ENCODE results near the gene TMEM40.
"Not testable (repeated sequence)": the region's sequence is repeated elsewhere in the genome, so short reads cannot be mapped to it uniquely, and the experiment has no call there.

The TMEM40 gene

GRCh38 chr3:12775970-12776369, 16.9 kb upstream of the TMEM40 start:
- not testable (repeated sequence) for DNase-seq (ENCODE audit: low spot score)

GRCh38 chr3:12775226-12775625, 16.2 kb upstream of the TMEM40 start:
- DNase-seq (ENCODE audit: low spot score), result no peak

GRCh38 chr3:12774619-12775018, 15.6 kb upstream of the TMEM40 start:
- no peak for DNase-seq (ENCODE audit: low spot score)

GRCh38 chr3:12773710-12774086, 14.6 kb upstream of the TMEM40 start:
- no peak for DNase-seq (ENCODE audit: low spot score)

GRCh38 chr3:12773030-12773709, 14.1 kb upstream of the TMEM40 start:
- DNase-seq (ENCODE audit: low spot score), result no peak

GRCh38 chr3:12772462-12772861, 13.4 kb upstream of the TMEM40 start:
- DNase-seq (ENCODE audit: low spot score), result no peak

- no peak for DNase-seq (ENCODE audit: low spot score)
These were observed 12.2 kb upstream of the TMEM40 start for GRCh38 chr3:12771236-12771635.

GRCh38 chr3:12769761-12770160, 10.7 kb upstream of the TMEM40 start:
- no peak for DNase-seq (ENCODE audit: low spot score)

- DNase-seq (ENCODE audit: low spot score), result no peak
These were observed 9.8 kb upstream of the TMEM40 start for GRCh38 chr3:12768579-12769527.

GRCh38 chr3:12766541-12766940, 7.5 kb upstream of the TMEM40 start:
- DNase-seq (ENCODE audit: low spot score), result no peak

- no peak for DNase-seq (ENCODE audit: low spot score)
These were observed 5.2 kb upstream of the TMEM40 start for GRCh38 chr3:12764171-12764776.

GRCh38 chr3:12759693-12760565, 870 bp upstream of the TMEM40 start:
- DNase-seq (ENCODE audit: low spot score), result no peak

- no peak for DNase-seq (ENCODE audit: low spot score)
These were observed 856 bp downstream of the TMEM40 start for GRCh38 chr3:12758025-12758781.

GRCh38 chr3:12756635-12757034, 2.4 kb downstream of the TMEM40 start:
- no peak for DNase-seq (ENCODE audit: low spot score)

- no peak for DNase-seq (ENCODE audit: low spot score)
These were observed 2.9 kb downstream of the TMEM40 start for GRCh38 chr3:12756175-12756574.

GRCh38 chr3:12755754-12756153, 3.3 kb downstream of the TMEM40 start:
- no peak for DNase-seq (ENCODE audit: low spot score)

GRCh38 chr3:12754313-12754712, 4.7 kb downstream of the TMEM40 start:
- DNase-seq (ENCODE audit: low spot score), result no peak

GRCh38 chr3:12753275-12754028, 5.6 kb downstream of the TMEM40 start:
- DNase-seq (ENCODE audit: low spot score), result no peak

- DNase-seq (ENCODE audit: low spot score), result no peak
These were observed 6.2 kb downstream of the TMEM40 start for GRCh38 chr3:12752809-12753208.

GRCh38 chr3:12752102-12752501, 7.0 kb downstream of the TMEM40 start:
- DNase-seq (ENCODE audit: low spot score), result no peak
